GM18870 (cell line): ENCODE measurements around the gene SLC25A25.
"Not testable (repeated sequence)": the region's sequence is repeated elsewhere in the genome, so short reads cannot be mapped to it uniquely, and the experiment has no call there.

Experiments
- ATAC-seq: cut with Tn5 transposase; IDR thresholded peaks from one replicate; pipeline ENCODE4 v1.9.1; 2021; ENCODE audit warnings: moderate library complexity; ENCODE audit not compliant: unreplicated experiment

The SLC25A25 gene

DNA sequence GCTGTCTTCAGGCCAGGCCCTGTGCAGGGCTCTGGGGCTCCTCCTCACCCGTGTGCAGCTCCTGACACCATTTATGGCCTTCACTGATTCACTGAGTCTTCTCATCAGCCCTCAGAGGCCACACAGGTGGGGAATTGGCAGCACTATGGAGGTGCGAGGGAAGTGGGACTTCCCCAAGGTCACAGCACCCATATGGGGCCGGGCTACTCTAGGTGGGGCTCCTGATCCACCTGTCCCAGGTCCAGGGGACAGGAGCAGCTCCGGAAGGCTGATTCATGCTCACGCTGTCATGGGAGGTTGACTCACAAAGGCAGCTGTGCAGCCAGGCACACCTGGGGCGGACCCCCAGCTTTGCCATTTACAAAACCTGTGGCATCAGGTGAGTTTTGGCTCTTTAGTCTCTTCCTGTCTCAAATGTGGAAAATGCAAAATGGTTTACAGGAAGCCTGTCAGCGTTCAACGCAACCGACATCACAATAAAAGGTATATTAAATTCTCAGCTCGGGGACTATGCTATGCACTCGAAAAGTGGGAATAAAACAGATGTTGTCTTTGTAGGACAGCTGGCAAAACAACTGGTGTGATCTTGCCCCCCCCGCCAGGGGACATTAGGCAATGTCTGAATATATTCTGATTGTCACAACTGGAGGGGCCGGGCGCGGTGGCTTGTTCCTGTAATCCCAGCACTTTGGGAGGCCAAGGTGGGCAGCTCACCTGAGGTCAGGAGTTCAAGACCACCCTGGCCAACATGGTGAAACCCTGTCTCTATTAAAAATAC, 15.9 kb upstream of the SLC25A25 start:
- ATAC-seq, result no peak

DNA sequence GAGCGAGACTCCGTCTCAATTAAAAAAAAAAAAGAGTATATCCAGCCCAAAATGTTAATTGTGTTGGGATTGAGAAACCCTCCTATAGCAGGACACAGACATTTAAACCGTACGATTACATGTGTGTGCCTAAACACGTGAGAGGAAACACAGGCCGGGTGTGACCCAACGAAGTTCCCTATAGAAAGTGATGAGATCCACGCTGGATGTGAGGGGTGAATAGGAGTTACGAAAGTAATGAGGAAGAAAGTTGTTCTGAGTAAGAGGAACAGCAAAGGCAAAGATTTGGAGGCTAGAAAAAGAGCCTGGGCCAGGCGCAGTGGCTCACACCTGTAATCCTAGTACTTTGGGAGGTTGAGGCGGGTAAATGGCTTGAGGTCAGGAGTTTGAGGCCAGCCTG, 14.5 kb upstream of the SLC25A25 start:
- no peak for ATAC-seq

DNA sequence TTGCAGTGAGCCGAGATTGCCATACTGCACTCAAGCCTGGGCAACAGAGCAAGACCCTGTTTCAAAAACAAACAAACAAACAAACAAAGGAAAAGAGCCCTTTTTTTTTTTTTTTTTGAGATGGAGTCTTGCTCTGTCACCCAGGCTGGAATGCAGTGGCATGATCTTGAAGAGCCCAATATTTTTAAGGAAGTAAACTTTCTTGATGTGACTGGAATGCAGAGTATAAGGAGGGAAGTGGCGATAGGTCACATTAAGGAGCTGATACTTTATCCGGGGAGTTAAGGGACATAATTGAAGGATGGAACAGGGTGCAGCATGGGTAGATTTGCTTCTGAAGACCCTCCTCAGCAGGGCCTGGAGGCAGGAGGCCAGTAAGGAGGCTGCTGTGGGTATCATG, 13.9 kb upstream of the SLC25A25 start:
- no peak for ATAC-seq

DNA sequence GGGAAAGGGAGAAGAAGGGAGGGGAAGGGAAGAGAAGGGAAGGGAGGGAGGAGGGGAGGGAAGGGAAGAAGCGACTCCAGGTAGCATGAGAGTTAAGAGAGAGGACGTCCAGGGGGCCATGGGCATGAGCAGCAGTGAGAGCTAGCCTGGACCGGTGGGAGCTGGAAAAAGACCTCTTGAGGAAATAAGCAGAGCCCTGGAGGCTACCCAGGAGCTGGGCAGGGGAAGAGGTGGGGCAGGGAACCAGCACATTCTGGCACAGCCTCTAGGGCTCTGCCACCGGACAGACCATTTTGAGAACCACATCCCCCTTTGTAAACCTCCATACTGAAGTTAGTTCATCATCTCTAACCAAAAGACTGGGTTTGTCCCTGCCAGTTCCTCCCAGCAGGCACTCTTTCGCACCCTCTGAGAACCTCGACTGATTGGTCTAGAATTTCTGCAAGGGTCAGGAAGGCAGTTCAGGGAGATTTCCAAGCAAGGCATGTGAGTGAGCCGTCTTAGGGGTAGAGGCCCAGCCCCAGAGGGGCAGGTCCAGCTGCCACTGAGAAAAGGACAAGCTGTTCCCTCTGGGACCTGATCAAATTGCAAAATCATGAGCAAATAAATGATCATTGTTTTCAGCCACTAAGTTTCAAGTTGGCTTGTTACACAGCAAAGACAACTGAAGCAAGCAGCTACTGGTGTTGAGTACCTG, 12.5 kb upstream of the SLC25A25 start:
- no peak for ATAC-seq

DNA sequence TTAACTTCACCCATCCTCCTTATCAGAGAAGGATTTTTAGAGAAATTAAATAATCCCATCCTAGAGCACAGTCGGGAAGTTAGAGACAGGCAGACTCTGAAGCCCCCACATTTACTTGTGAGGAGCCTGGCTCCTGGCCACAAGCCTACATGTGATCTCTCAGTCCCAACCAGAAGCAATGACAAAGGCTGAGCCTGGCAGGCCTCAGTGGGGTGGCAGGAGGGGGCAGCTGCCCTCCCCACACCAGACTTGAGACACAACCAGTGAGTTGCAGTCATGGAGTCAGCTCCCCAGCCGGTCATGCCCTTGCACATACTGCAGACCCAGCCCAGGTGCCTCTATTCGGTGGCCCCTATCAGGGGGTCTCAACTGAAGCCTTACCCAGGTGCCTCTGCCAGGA, 11.9 kb upstream of the SLC25A25 start:
- no peak for ATAC-seq

DNA sequence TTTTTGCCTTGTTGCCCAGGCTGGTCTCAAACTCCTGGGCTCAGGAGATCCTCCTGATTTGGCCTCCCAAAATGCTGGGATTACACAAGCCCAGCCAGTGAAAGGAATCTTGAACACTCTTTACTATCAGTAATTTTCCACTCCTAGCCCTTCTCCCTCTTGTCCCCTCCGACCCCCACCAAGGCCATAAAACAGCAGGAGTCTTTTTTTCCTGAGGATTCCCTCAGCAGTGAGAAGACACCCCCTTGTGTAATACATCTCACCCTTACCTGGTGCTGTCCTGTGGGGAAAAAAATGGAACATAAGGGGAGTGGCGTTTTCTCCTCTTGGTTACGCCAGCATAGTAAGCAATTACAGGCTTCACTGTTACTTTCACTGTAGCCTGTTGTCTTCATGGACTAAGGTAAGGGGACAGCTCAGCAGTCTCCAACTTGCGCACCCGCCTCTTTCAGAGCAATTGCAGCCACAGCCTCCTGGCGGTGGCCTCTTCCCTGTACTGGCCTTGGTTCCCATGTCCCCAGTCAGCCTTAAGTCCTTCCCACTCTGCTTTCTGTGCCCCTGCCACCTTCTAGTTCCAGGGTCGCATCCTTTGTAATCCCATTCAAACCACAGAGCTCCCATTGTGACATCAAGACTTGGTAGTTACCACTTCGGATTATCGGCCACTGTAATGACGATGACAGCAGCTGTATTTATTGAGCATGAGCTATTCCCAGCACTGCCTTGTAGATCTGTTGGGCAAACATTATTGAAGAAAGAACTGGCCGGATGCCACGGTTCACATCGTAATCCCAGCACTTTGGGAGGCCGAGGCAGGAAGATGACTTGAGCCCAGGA, 10.9 kb upstream of the SLC25A25 start:
- no peak for ATAC-seq

DNA sequence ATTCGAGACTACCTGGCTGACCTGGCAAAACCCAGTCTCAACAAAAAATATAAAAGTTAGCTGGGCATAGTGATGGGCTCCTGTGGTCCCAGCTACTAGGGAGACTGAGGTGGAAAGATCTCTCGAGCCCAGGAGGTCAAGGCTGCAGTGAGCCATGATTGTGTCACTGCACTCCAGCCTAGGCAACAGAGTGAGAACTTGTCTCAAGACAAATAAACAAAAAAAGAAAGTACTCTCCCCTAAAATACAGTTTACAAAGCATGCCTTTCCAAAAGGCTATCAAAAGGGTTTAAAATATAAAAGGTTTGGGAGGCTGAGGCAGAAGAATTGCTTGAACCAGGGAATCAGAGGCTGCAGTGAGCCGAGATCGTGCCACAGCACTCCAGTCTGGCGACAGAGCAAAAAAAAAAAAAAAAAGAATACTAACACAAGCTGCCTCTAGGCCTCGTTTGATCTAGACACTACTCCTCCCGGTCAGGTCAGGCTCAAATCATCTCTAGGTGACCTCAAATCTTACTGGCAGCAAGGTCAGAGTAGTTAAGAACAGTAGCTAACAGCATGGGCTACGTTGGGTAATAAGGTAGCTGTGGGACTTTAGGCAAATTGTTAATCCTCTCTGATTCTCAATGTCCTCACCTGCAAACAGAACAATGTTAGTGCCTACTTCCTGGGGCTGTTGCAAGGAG, 10.2 kb upstream of the SLC25A25 start:
- no peak for ATAC-seq

DNA sequence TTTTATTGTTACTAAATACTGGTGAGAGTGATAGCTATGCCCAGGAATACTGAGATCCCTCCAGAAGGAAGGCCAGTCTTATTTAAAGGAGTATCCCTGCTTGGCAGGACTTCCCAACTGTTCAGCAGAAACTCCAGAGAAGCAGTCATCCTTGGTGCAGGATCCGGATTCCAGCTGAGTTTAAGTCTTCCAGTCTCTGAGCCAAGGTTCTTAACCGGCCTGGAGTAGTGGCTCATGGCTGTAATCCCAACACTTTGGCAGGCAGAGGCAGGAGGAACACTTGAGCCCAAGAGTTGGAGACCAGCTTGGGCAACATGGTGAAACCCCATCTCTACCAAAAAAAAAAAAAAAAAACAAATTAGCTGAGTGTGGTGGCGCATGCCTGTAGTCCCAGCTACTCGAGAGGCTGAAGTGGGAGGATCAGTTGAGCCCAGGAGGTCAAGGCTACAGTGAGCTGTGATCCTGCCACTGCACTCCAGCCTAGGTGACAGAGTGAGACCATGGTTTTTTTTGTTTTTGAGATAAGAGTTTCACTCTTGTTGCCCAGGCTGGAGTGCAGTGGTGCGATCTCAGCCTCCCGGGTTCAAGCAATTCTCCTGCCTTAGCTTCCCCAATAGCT, 8.6 kb upstream of the SLC25A25 start:
- no peak for ATAC-seq

DNA sequence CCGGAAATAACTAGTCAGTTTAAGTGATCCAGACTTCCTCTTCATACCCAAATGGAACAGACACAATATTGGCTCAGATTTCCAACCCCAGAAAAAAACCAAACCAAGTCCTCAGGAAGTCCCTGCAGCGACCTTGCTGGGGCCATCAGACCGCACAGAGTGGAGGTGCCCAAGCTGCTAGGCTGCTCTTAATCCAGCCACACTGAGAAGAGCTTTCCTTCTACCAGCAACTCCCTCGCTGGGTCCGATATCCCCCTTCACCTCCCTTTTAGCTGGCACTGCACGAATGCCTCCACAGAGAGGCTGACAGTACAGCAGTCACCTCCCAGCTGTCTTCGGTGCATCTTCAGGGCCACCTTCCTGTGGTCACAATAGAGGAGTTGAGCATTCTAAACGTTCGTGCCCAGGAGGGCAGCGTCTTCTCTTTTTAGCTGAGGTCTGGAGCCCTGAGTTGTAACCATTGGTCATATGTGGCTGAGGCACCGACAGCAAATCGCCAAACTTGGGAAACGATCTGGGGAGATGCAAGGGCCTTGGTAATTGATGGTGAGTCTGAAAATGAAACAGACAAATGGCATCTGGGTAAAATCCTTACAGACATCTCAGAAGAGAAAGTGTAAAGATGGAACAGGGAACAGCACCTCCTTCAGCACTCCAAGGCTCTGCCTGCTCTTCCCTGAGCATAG, 6.6 kb upstream of the SLC25A25 start:
- no peak for ATAC-seq

DNA sequence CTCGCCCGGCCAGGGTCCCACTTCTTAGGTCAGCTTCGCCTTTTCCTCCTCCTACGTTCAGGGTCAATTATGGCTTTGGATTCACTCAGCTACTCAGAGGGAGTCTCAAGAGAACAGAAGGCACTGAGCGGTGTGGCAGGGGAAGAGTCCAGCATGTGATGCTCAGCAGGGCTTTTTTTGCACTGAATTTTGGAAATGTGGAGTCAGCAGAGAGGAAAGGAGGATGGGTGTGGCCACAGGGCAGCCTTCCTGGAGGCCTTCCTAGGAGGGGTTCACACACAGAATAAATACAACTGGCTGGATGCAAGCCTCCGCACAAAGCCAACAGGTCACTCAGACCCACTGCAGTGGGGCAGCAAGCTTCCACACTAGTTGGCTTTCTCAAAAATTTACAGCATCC, 5.8 kb upstream of the SLC25A25 start:
- no peak for ATAC-seq

DNA sequence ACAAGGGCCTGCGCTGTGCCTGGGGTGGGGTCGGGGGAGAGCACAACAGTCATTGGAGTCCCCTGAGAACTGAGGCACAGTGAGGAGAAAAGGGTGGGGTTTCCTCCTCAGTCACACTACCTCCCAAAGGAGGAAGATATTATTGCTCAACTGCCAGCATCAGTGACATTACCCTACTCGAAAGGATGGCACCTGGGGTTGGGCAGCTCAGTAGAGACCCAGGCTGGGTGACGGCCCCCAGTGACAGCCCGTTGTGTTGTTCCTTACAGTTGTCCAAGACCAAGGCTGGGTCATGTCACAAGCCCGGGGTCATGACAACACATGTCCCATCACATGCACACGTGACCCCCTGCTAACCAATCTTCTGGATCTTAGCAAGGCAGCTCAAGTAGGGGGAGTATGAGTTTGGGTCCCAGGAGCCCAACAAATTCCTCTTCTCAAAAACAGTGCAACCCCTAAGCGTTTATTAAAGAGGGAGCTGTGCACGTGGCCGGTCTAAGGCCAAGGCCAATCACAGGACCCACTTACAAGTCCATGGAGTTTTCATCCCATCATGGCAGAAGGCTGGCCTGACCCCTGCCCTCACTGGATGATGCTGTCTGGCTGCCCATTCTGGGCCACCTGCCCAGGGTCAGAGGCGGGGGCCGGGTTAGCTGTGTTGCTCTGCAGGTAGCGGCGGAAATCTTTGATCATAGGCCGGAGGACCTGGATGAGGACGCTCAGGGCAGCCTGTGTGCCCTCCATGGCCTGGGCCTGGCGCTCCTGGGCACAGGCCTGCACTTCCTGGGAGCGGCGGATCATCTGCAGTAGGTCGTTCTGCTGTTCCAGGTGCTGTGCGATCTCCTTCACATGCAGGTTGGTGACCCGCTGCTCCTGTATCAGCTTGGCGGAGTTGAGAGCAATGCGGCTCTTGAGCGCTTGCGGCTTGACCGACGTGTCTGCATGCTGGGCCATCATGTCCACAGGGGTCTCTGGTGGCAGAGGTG, 4.9 kb upstream of the SLC25A25 start:
- no peak for ATAC-seq

DNA sequence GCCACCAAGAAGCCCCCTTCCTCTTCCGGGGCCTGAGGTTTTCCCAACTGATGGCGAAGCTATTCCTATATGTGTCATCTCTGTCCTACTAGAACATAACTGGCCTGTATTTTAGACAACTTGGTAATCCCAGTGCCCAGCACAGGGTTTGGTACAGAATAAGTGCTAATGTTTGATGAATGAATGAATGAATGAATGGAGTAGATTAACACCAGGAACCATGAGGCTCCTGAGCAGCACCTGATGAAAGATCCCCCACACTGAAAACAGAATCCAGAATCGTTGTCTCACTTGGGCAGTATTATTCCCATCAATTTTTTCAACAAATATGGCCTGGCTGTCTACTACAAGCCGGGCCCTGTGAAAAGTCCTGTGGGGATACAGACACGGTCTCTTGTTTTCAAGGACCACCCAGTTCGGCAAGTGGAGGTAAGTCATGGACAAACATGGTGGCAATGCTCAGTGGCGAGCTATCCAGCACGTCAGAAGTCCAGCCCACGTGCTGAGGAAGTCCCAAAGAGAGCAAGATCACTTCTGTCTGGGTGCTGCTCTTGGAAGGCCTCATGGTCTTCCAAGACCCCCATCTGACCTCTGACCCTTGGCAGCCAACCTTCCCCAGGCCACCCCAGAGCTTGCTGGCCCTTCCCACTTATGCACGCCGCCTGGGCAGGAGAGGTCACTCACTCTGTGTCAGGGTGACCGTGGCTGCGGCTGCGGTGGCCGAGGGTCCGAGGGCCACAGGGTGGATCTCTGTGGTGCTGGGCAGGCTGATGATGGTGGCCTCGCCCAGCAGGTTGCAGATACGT, 1.9 kb upstream of the SLC25A25 start:
- no peak for ATAC-seq

DNA sequence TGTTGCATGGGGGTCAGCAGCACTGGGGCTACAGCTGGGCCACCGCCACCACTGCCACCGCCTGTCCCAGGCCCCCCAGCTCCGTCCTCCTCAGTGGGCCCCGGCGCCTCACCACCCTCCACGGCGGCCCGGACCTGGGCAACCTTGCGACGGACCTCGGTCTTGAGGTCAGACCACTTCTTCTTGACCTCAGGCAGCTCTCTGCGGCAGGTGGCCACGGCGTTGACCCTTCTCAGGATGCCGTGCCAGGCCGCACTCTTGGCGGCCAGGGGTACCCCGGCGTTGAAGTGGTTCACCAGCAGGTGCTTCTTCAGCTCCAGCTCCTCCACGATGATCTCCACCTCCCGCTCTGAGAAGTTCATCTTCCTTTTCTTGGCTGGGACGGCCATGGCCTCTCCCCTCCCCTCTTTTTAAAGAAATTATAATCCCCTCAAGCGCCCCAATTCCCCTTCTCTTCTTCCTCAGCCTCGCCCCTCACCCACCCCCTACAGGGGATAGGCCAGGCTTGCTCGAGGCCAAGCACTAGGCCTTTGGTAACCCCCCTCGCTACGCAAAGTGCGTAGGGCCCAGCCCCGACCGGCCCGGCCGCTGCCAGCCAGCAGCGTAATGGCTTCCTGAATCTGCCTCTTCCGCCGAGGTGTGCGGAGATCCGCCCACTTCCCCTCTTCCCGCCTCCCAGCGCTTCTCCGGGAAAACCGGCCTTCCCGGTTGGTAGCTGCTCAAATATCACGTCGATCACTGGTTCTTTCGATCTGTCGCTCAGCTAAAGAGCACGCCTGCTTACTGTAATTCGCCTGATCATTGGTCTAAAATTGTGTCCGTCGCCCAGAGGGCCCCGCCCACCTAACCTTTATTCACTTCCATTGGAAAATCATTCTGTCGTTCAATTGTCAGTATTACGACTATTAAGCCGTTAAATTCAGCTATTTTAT, 1.1 kb upstream of the SLC25A25 start, which contains the start of gene NAIF1:
NAIF1 (minus strand) TSS at position 608 of the 932 bp plus-strand sequence; CDS start at position 389, 219 bp downstream.
- peak; percentile 81 for ATAC-seq

DNA sequence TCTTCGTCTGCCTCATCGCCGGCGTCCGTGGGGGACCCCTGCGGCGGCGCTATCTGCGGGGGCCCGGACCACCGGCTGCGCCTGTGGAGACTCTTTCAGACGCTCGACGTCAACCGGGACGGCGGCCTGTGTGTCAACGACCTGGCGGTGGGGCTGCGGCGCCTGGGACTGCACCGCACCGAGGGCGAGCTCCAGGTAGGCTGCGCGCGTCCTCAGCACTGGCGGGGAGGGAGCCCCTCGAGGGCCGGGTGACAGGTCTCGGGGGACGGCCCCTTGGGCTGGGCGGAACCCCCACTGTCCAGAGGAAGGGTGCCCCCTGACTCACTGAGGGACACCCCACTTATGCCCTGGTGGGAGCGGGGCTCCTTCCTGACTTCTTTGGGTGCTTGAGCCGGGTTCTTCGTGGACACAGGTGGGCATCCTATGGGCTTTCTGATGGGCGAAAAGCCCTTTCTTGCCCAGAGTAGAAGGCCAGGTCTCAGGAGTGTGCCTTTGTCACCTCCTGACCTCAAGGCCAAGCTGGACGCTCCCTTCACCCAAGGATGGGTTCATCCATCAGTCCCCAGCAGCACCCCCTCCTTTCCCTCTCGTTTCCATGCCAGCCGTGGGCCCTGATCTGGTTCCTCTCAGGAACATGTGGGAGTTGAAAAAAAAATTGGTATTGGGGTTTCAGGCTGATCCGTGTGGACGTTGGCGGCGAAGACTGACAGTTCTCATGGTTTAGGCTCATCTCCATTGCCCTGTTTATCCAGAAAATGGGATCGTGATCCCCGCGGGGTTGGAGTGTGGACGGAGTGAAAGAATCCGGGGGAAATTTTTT, 564 bp downstream of the SLC25A25 start:
- ATAC-seq, result no peak

DNA sequence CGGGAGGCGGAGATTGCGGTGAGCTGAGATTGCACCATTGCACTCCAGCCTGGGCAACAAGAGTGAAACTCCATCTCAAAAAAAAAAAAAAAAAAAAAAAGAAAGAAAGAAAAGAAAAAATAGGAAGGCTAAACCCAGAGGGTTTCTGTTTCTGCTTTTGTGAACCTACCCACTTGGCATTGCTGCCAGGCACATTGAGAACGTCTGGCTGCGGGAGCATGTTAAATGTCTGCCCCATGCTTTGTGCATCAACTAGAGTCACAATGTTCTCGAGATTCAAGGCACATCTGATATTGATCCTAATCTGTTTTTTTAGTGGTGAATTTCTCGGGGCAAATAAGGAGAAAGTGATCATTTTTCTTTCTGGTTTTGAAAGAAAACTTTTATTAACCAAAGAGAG, 2.8 kb downstream of the SLC25A25 start:
- no peak for ATAC-seq

DNA sequence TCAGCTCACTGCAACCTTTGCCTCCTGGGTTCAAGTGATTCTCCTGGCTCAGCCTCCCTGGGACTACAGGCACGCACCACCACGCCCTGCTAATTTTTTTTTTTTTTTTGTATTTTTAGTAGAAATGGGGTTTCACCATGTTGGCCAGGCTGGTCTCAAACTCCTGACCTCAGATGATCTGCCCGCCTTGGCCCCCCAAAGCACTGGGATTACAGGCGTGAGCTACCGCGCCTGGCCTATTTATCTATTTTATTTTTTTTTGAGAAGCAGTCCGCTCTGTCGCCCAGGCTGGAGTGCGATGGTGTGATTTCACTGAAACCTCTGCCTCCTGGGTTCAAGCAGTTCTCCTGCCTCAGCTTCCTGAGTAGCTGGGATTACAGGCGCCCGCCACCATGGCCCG, 3.4 kb downstream of the SLC25A25 start:
- not testable (repeated sequence) for ATAC-seq
